Mucosa of stomach (tissue), 1 donor: ENCODE results near the gene MTA2.
"Not testable (repeated sequence)": the region's sequence is repeated elsewhere in the genome, so short reads cannot be mapped to it uniquely, and the experiment has no call there.

Source experiments
- H3K27me3 ChIP-seq: one replicate; pipeline ENCODE4 v1.7.0; 2013; ENCODE audit warnings: mild to moderate bottlenecking, low read length; ENCODE audit not compliant: control insufficient read depth, insufficient read depth
- H3K36me3 ChIP-seq: one replicate; pipeline ENCODE4 v1.7.0; 2013; ENCODE audit warnings: low read length; ENCODE audit not compliant: control insufficient read depth, insufficient read depth
- H3K4me1 ChIP-seq: one replicate; pipeline ENCODE4 v1.7.0; 2013; ENCODE audit warnings: mild to moderate bottlenecking, low read length; ENCODE audit not compliant: control insufficient read depth, insufficient read depth
- H3K4me3 ChIP-seq: one replicate; pipeline ENCODE4 v1.7.0; 2013; ENCODE audit warnings: low read length
- H3K9ac ChIP-seq: one replicate; pipeline ENCODE4 v1.7.0; 2013; ENCODE audit warnings: mild to moderate bottlenecking, low read length, moderate library complexity
- H3K9me3 ChIP-seq: one replicate; pipeline ENCODE4 v1.7.0; 2013; ENCODE audit warnings: mild to moderate bottlenecking, low read length, moderate library complexity; ENCODE audit not compliant: control insufficient read depth
- donor health status: Pancreatic carcinoma.

Gene MTA2

DNA sequence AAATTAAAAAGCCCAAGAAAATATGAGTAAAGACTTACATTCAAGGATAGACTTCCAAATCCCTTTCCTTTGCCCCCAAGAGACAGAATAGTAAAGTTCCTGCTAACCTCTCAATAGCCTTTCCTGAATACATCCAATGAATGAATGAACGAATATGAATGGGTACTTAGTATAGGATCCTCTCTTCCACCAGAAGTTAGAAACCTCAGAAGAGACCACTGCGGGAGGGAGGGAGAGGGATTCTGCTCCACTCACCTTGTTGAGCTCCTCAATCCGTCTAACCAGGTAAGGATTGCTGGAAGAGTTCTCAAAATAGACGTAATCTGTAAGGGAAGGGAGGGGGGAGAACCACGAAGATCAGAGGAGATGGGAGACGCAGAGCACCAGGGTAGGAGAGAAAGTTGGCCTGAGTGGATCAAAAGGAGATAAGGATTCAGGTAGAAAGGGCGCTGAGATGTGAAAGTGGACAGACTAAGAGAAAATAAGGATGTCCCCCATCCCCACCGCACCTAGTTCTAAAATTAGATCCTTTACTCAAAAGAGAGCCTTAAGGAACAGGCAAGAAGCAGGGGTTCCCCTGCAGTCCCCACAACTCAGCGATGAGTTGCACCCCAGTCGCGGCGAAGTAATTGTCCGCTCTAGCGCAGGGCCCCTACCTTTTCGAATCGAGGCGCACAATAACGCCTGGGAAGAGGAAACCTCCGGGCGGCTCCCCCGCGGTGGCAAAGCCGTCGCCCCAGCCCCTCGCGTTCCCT lies 1.1 kb downstream of the MTA2 start:
- Histone ChIP-seq H3K4me1 (peaks cover 24% of the 10 kb centered on the region), H3K9me3 (no peaks in the 10 kb centered on the region), H3K9ac (peak overlapping the region; percentile 86), H3K4me3 (peak overlapping the region; percentile 33), H3K27me3 (no peaks in the 10 kb centered on the region), H3K36me3 (peaks cover 11% of the 10 kb centered on the region)

DNA sequence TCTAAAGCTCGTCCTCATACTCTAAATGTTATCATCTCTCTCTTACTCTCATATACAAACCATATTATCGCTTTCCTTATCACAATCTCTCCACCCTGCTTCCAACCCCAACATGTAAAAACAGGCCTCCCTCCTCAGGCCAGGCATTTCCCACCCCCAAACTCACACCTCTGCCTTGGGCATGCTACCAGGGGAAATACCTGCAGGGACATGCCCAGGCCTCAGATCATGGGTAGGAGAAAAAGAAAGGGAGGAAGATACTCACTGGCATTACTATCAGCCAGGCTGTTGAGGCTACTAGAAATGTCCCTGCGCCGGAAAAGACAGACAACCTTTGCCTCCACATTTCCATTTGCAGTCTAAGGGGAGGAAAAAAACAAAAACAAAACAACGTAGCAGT lies 1.8 kb downstream of the MTA2 start:
- peak overlapping the region; percentile 86 for H3K9ac ChIP-seq
- H3K9me3 ChIP-seq: no peaks in the 10 kb centered on the region
- H3K4me3 ChIP-seq: peak overlapping the region; percentile 33
- H3K27me3 ChIP-seq: no peaks in the 10 kb centered on the region
- H3K36me3 ChIP-seq: peaks cover 11% of the 10 kb centered on the region
- H3K4me1 ChIP-seq: peaks cover 24% of the 10 kb centered on the region

DNA sequence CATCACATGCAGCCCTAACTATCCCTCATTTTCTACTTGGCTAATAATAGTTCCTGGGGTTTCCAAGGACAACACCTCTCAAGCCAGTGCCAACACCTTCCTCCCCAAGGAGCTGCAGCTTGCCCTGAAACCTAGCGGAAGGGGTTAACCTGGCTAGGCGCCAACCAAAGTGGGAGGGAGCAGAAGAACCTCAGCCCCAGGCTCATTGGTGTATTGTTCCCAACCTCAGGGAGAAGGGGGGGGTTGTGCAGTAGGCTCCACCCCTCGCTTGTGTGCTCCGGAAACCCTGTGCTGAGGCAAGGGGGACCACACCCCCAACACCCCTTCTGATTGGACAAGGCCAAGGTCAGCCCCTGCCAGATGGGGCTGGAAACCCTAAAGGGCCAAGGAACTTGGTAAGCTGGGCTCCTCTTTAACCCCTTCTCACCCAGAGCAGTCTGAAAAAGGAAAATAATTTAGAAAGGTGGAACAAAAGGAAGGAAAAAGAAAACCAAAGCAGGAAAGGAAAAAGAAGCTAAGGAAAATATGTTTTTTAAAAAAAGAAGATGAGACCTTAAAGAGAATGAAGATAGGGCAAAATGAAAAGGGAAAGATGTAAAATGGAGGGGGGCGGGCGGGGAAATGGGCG lies 2.5 kb downstream of the MTA2 start:
- peak overlapping the region; percentile 86 for H3K9ac ChIP-seq
- no peak overlapping the region for H3K4me3 ChIP-seq
- H3K27me3 ChIP-seq: no peaks in the 10 kb centered on the region
- H3K4me1 ChIP-seq: peaks cover 24% of the 10 kb centered on the region
- peaks cover 15% of the 10 kb centered on the region for H3K36me3 ChIP-seq
- H3K9me3 ChIP-seq: no peaks in the 10 kb centered on the region

- Histone ChIP-seq H3K4me3 (no peak overlapping the region), H3K27me3 (no peaks in the 10 kb centered on the region), H3K4me1 (peaks cover 31% of the 10 kb centered on the region), H3K9me3 (no peaks in the 10 kb centered on the region), H3K36me3 (peaks cover 21% of the 10 kb centered on the region), H3K9ac (no peak overlapping the region)
Observed at GRCh38 chr11:62595124-62595523, 6.5 kb downstream of the MTA2 start.

GRCh38 chr11:62593434-62594044 lies 8.1 kb downstream of the MTA2 start:
- H3K27me3 ChIP-seq: no peaks in the 10 kb centered on the region
- peaks cover 21% of the 10 kb centered on the region for H3K36me3 ChIP-seq
- H3K4me3 ChIP-seq: no peak overlapping the region
- peaks cover 22% of the 10 kb centered on the region for H3K4me1 ChIP-seq
- no peak overlapping the region for H3K9ac ChIP-seq
- H3K9me3 ChIP-seq: no peaks in the 10 kb centered on the region

GRCh38 chr11:62592989-62593421 lies 8.7 kb downstream of the MTA2 start:
- H3K4me3 ChIP-seq: no peak overlapping the region
- no peaks in the 10 kb centered on the region for H3K27me3 ChIP-seq
- peaks cover 22% of the 10 kb centered on the region for H3K4me1 ChIP-seq
- H3K9ac ChIP-seq: no peak overlapping the region
- peaks cover 18% of the 10 kb centered on the region for H3K36me3 ChIP-seq
- no peaks in the 10 kb centered on the region for H3K9me3 ChIP-seq

- H3K4me3 ChIP-seq: peak overlapping the region; percentile 56
- no peaks in the 10 kb centered on the region for H3K27me3 ChIP-seq
- H3K4me1 ChIP-seq: peaks cover 22% of the 10 kb centered on the region
- no peaks in the 10 kb centered on the region for H3K9me3 ChIP-seq
- peaks cover 16% of the 10 kb centered on the region for H3K36me3 ChIP-seq
- H3K9ac ChIP-seq: peak overlapping the region; percentile 87
Observed at GRCh38 chr11:62592146-62592815, 9.4 kb downstream of the MTA2 start.

- Histone ChIP-seq H3K27me3 (no peaks in the 10 kb centered on the region), H3K36me3 (peaks cover 15% of the 10 kb centered on the region), H3K9me3 (no peaks in the 10 kb centered on the region), H3K4me3 (peak within 1 kb of the TSS; percentile 56), H3K9ac (peak within 1 kb of the TSS; percentile 87), H3K4me1 (peaks cover 22% of the 10 kb centered on the region)
Observed at GRCh38 chr11:62591448-62592145, 10.1 kb downstream of the MTA2 start, which contains the start of gene TUT1. TUT1 (minus strand) TSS chr11:62591523; CDS start chr11:62591485, 38 bp downstream.

- no peaks in the 10 kb centered on the region for H3K9me3 ChIP-seq
- H3K9ac ChIP-seq: no peak overlapping the region
- H3K36me3 ChIP-seq: peaks cover 13% of the 10 kb centered on the region
- H3K27me3 ChIP-seq: no peaks in the 10 kb centered on the region
- peaks cover 22% of the 10 kb centered on the region for H3K4me1 ChIP-seq
- no peak overlapping the region for H3K4me3 ChIP-seq
Observed at GRCh38 chr11:62588966-62589637, 12.6 kb downstream of the MTA2 start.

GRCh38 chr11:62585356-62585755 lies 16.3 kb downstream of the MTA2 start:
- not testable (repeated sequence) for H3K4me3 ChIP-seq, H3K9me3 ChIP-seq, H3K4me1 ChIP-seq, H3K9ac ChIP-seq, H3K27me3 ChIP-seq
- H3K36me3 ChIP-seq: peaks cover 13% of the 10 kb centered on the region

DNA sequence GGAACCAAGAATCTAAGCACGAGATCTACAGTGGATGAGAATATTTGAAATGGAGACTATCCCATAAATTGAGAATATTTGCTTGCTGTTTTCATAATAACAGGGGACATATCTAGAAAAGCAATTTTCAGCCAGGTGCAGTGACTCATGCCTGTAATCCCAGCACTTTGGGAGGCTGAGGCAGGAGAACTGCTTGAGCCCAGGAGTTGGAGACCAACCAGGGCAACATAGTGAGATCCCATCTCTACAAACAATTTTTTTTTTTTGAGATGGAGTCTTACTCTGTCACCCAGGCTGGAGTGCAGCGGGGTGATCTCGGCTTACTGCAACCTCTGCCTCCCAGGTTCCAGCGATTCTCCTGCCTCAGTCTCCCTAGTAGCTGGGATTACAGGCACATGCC lies 19.9 kb downstream of the MTA2 start:
- H3K27me3 ChIP-seq, H3K9me3 ChIP-seq, H3K9ac ChIP-seq, H3K4me3 ChIP-seq, H3K4me1 ChIP-seq: not testable (repeated sequence)
- H3K36me3 ChIP-seq: peaks cover 12% of the 10 kb centered on the region
